Upper lobe of left lung (tissue), 6 donors: ENCODE measurements around the gene ATG4A. TPM values are rescaled to one million over a fixed set of nuclear protein-coding genes. Genes with fewer than 3 reads are reported as not detected.

Experiments used
- ATAC-seq, 2 donors: fragments of 200-7000 bp; cut with Tn5 transposase; one replicate each; pipeline ENCODE4 v1.9.1; 2022; ENCODE audit warnings: mild to moderate bottlenecking in 2 of 2, moderate library complexity in 2 of 2; ENCODE audit not compliant: low FRiP score in 2 of 2
- DNase-seq, 2 donors: peaks; one replicate each; pipeline ENCODE4 v3.0.0-alpha.2; 2019 to 2020
- H3K27ac ChIP-seq, 4 donors: fragments of 200-600 bp; sonication (generic); one replicate each; pipeline ENCODE4 v1.5.1; 2016 to 2019
- H3K27me3 ChIP-seq, 4 donors: fragments of 200-600 bp; sonication (generic); one replicate each; pipeline ENCODE4 v1.5.1; 2017 to 2019
- H3K36me3 ChIP-seq, 4 donors: fragments of 200-600 bp; sonication (generic); one replicate each; pipeline ENCODE4 v1.5.1; 2016 to 2019
- H3K4me1 ChIP-seq, 4 donors: fragments of 200-600 bp; sonication (generic); one replicate each; pipeline ENCODE4 v1.5.1; 2018 to 2019
- H3K4me3 ChIP-seq, 4 donors: fragments of 200-600 bp; sonication (generic); one replicate each; pipeline ENCODE4 v1.5.1; 2017 to 2019; ENCODE audit warnings: mild to moderate bottlenecking in 2 of 4, moderate library complexity in 1 of 4
- H3K9me3 ChIP-seq, 4 donors: fragments of 200-600 bp; sonication (generic); one replicate each; pipeline ENCODE4 v1.5.1; 2018 to 2019
- EP300 ChIP-seq, 4 donors: sonication (generic); formaldehyde crosslinking; IDR thresholded peaks; one replicate each; pipeline ENCODE4 v1.5.1; 2017; ENCODE audit warnings: antibody characterized with exemption in 4 of 4, control low read depth in 2 of 4
- POLR2A ChIP-seq, 4 donors: fragments of 450-650 bp; IDR thresholded peaks; one replicate each; pipeline ENCODE4 v1.5.1; 2016 to 2017; ENCODE audit warnings: antibody characterized with exemption in 4 of 4, mild to moderate bottlenecking in 2 of 4
- POLR2AphosphoS5 ChIP-seq, 2 donors: sonication (generic); formaldehyde crosslinking; IDR thresholded peaks; one replicate each; pipeline ENCODE4 v1.5.1; 2017; ENCODE audit warnings: antibody characterized with exemption in 2 of 2
- WGBS, 2 donors: methylation state at CpG; one replicate each; pipeline ENCODE4 v1.1.5; 2017 to 2018; 5-methylcytosine and 5-hydroxymethylcytosine counted together
- total RNA-seq, 6 donors: library from RNA; depleted of rRNA in 4 of 6; stranded (reverse); fragments of >200 nt in 4 of 6; gene quantifications; one replicate each; pipeline versions ENCODE4 v1.1.0 to v1.2.1, GENCODE V29; 2016 to 2021
- TF ChIP-seq, protein P1 (sequence below), 6 experiments: fragments of 450-650 bp in 4 of 6; fragments of 200-600 bp in 2 of 6; sonication (generic) in 2 of 6; IDR thresholded peaks; one replicate each; pipeline ENCODE4 v1.5.1; 2016 to 2019; ENCODE audit warnings: antibody characterized with exemption in 6 of 6
- donor health status: DM: no; HTN: no; CAD: no; lungs with moderate emphysema.
- donor health status: DM: no; HTN: yes; CAD: no; lungs with severe emphysema.

Gene ATG4A
- total RNA-seq, 6 donors from 2014 or later = 9.4 to 21.0 (median 12.9) TPM

DNA sequence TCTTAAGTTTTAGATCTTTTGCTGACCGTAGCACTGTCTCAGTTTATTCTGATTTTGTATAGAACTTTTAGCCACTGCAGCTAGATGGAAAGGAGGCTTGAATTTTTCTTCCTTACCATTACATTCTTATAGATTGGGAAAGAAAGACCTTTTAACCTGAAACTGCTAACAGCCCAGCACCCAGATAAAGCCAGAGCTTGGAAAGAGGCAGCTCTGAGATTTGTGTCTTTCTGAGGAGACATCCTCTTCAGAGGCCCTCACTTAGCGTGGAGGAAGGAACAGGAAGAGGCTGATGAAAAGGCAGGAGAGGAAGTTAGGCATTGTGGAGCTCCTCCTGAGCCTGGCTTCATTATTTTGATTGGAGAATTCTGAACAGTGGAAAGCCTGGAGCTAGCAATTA is 35.1 kb downstream of the ATG4A start:
- Histone ChIP-seq H3K36me3 (no peaks in the 10 kb centered on the region), H3K4me3 (no peak overlapping the region), H3K27me3 (no peaks in the 10 kb centered on the region), H3K4me1 (no peaks in the 10 kb centered on the region), H3K9me3 (no peaks in the 10 kb centered on the region), H3K27ac (no peak overlapping the region)
- ATAC-seq = no peak
- no peak for DNase-seq
- TF ChIP-seq EP300 (IDR thresholded peaks at IDR 0.05) (no peak), POLR2A (IDR thresholded peaks at IDR 0.05) (no peak), POLR2AphosphoS5 (IDR thresholded peaks at IDR 0.05) (no peak)
- TF ChIP-seq, protein P1, sequence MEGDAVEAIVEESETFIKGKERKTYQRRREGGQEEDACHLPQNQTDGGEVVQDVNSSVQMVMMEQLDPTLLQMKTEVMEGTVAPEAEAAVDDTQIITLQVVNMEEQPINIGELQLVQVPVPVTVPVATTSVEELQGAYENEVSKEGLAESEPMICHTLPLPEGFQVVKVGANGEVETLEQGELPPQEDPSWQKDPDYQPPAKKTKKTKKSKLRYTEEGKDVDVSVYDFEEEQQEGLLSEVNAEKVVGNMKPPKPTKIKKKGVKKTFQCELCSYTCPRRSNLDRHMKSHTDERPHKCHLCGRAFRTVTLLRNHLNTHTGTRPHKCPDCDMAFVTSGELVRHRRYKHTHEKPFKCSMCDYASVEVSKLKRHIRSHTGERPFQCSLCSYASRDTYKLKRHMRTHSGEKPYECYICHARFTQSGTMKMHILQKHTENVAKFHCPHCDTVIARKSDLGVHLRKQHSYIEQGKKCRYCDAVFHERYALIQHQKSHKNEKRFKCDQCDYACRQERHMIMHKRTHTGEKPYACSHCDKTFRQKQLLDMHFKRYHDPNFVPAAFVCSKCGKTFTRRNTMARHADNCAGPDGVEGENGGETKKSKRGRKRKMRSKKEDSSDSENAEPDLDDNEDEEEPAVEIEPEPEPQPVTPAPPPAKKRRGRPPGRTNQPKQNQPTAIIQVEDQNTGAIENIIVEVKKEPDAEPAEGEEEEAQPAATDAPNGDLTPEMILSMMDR (IDR thresholded peaks at IDR 0.05) = no peak
- 55 to 80% methylated on average over 2 of the region's 2 CpGs for WGBS, 2 donors

DNA sequence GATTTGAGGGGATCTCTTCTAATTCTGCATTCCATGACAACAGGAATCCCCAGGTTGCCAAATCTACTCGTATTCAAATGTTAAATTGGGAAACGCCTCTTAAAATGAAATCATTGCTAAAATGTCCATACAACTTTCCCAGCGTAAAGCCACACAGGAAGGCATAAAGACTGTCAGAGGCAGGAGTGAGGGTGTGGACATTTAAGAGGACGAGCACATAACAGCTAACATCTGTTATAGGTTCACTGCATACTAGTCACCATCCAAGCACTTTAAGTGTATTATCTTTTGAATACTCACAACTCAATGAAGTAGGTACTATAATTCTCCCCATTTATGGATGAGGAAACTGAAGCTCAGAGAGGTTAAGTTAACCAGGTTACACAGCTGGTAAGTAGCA is 35.6 kb downstream of the ATG4A start:
- WGBS, 2 donors = 73 to 82% methylated on average over 4 of the region's 4 CpGs

DNA sequence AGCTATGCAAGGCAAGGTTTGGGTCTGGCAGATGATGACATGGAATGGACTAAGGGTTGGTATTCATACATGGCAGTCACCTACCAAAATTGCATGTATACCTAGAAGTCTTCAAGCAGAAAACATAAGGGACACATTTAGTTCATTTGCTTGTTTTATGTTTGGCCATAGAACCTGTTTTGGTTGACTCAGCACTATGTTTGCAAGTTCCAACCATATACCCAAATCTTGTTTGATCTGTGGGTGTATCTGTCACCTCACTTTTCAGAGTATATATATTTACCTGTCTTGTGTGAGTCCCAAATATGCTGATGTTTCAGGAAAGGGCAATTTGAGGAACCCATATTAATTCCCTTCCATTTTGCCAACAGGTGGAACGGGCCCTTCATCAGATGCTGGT is 39.3 kb downstream of the ATG4A start:
- TF ChIP-seq, protein P1 (IDR thresholded peaks at IDR 0.05) = no peak
- TF ChIP-seq POLR2AphosphoS5 (IDR thresholded peaks at IDR 0.05) (no peak), EP300 (IDR thresholded peaks at IDR 0.05) (no peak), POLR2A (IDR thresholded peaks at IDR 0.05) (no peak)
- H3K27me3 ChIP-seq = no peaks in the 10 kb centered on the region

More for the DNA sequence above, 35.6 kb downstream of the ATG4A start:
- no peak overlapping the region for H3K4me3 ChIP-seq
- no peak for TF ChIP-seq POLR2A (IDR thresholded peaks at IDR 0.05)
- TF ChIP-seq, protein P1 (IDR thresholded peaks at IDR 0.05) = no peak
- no peak for TF ChIP-seq POLR2AphosphoS5 (IDR thresholded peaks at IDR 0.05)
- no peak for TF ChIP-seq EP300 (IDR thresholded peaks at IDR 0.05)
- ATAC-seq (no peak), DNase-seq (no peak)
- no peaks in the 10 kb centered on the region for H3K36me3 ChIP-seq
- no peaks in the 10 kb centered on the region for H3K9me3 ChIP-seq
- no peak overlapping the region for H3K27ac ChIP-seq
- H3K27me3 ChIP-seq = no peaks in the 10 kb centered on the region
- H3K4me1 ChIP-seq = no peaks in the 10 kb centered on the region

DNA sequence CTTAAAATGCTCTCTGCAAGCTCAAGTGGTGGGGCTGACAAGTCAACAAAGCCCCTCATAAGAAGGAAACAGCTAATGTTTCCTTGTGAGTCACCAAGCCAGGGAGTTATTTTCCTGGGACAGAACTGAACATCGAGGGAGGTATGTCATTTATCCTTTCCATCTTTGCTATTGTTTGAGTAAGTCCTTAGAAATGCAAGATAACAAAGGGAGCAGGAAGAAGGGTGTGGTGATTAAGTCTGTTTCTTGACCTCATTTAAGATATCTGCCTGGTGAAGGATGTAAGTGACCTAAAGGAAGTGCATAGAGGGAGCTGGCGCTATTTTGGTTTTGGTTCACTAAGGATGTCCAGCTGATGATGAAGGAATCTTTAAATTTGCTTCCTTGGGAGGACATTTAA is 39.9 kb downstream of the ATG4A start:
- Histone ChIP-seq H3K27ac (peak overlapping the region in 2 of 4 donors; percentile 61 to 74), H3K27me3 (no peaks in the 10 kb centered on the region), H3K36me3 (peaks cover 0 to 8% (median 0%) of the 10 kb centered on the region in 4 donors), H3K9me3 (no peaks in the 10 kb centered on the region), H3K4me1 (no peaks in the 10 kb centered on the region), H3K4me3 (no peak overlapping the region)
- ATAC-seq = no peak
- no peak for DNase-seq
- TF ChIP-seq, protein P1 (IDR thresholded peaks at IDR 0.05) = no peak
- peak in 2 of 4 donors; percentile 25 to 51 for TF ChIP-seq EP300 (IDR thresholded peaks at IDR 0.05)
- TF ChIP-seq POLR2A (IDR thresholded peaks at IDR 0.05) = no peak
- peak in 1 of 2 donors; percentile 27 for TF ChIP-seq POLR2AphosphoS5 (IDR thresholded peaks at IDR 0.05)
- 52 to 72% methylated on average over 2 of the region's 2 CpGs for whole genome bisulfite sequencing, 2 donors

More for the DNA sequence above, 39.3 kb downstream of the ATG4A start:
- H3K36me3 ChIP-seq = peaks cover 0 to 8% (median 0%) of the 10 kb centered on the region in 4 donors
- DNase-seq = no peak
- H3K9me3 ChIP-seq = no peaks in the 10 kb centered on the region
- no peak overlapping the region for H3K4me3 ChIP-seq
- no peak for ATAC-seq
- 60 to 74% methylated on average over 1 of the region's 1 CpG for WGBS, 2 donors
- H3K27ac ChIP-seq = peak overlapping the region in 2 of 4 donors; percentile 51 to 55
- no peaks in the 10 kb centered on the region for H3K4me1 ChIP-seq

DNA sequence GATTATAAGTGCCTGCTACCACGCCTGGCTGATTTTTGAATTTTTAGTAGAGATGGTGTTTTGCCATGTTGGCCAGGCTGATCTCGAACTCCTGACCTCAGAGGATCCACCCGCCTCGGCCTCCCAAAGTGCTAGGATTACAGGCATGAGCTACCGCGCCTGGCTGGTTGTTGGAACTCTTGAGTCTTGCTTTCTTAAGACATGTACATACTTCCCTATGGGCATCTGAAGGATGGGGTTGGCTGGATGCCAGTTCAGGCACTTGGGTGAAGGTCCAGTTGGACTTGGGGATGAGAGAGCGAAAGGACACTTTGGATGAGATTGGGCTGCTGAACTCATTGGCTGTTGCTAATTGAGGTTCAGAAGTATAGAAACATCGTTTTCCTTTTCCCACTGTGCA is 40.5 kb downstream of the ATG4A start:
- no peak for TF ChIP-seq POLR2A (IDR thresholded peaks at IDR 0.05)
- TF ChIP-seq POLR2AphosphoS5 (IDR thresholded peaks at IDR 0.05) = no peak
- TF ChIP-seq EP300 (IDR thresholded peaks at IDR 0.05) = no peak
- TF ChIP-seq, protein P1 (IDR thresholded peaks at IDR 0.05) = no peak
- ATAC-seq (no peak), DNase-seq (no peak)
- Histone ChIP-seq H3K27me3 (no peaks in the 10 kb centered on the region), H3K4me1 (no peaks in the 10 kb centered on the region), H3K4me3 (no peak overlapping the region), H3K36me3 (peaks cover 0 to 8% (median 0%) of the 10 kb centered on the region in 4 donors), H3K9me3 (no peaks in the 10 kb centered on the region), H3K27ac (peak overlapping the region; percentile 40 to 74 (median 60))
- WGBS, 2 donors = 87 to 93% methylated on average over 2 to 8 of the region's 8 CpGs
